ENCODE data around the gene CENPT. TPM values are rescaled to one million over a fixed set of nuclear protein-coding genes. Genes with fewer than 3 reads are reported as not detected.

Gene CENPT
- total RNA-seq, 1 experiment from 2014 or later: 54.3 TPM

- CTCF ChIA-PET: no interaction called here
Observed at GRCh38 chr16:67872131-67872630, 24.7 kb upstream of the CENPT start.

GRCh38 chr16:67871256-67871655 lies 23.8 kb upstream of the CENPT start:
- Mint-ChIP-seq H3K4me1 (ENCODE audit: low read depth, unreplicated experiment) (peaks cover 31% of the 10 kb centered on the region), H3K27me3 (ENCODE audit: unreplicated experiment) (no peaks in the 10 kb centered on the region), H3K9me3 (ENCODE audit: low read depth, unreplicated experiment) (no peaks in the 10 kb centered on the region), H3K27ac (ENCODE audit: unreplicated experiment) (no peak overlapping the region), H3K4me3 (ENCODE audit: low read depth, unreplicated experiment) (no peak overlapping the region), H3K36me3 (ENCODE audit: insufficient read depth, unreplicated experiment) (peaks cover 67% of the 10 kb centered on the region)
- intact Hi-C loops (cut with micrococcal nuclease; ENCODE audit: unreplicated experiment): no loop called here
- no peak for DNase-seq
- no TSS peak for BruUV-seq (replicated peaks)
- TF ChIP-seq CTCF (IDR thresholded peaks at IDR 0.05; ENCODE audit: unreplicated experiment): no peak
- CTCF ChIA-PET: interaction anchor here (0.6 to 0.7 kb wide), 3 partner anchors 13 to 90 kb away, joined by 3 to 8 read pairs (median 5); partner anchors contain the start of gene NRN1L

More at GRCh38 chr16:67872131-67872630, 24.7 kb upstream of the CENPT start:
- TF ChIP-seq CTCF (IDR thresholded peaks at IDR 0.05; ENCODE audit: unreplicated experiment): no peak
- no peak for DNase-seq
- no TSS peak for BruUV-seq (replicated peaks)
- Mint-ChIP-seq H3K4me3 (ENCODE audit: low read depth, unreplicated experiment) (peak overlapping the region; percentile 87), H3K27ac (ENCODE audit: unreplicated experiment) (peak overlapping the region; percentile 84), H3K27me3 (ENCODE audit: unreplicated experiment) (no peaks in the 10 kb centered on the region), H3K9me3 (ENCODE audit: low read depth, unreplicated experiment) (no peaks in the 10 kb centered on the region), H3K4me1 (ENCODE audit: low read depth, unreplicated experiment) (peaks cover 31% of the 10 kb centered on the region), H3K36me3 (ENCODE audit: insufficient read depth, unreplicated experiment) (peaks cover 58% of the 10 kb centered on the region)
- intact Hi-C loops (cut with micrococcal nuclease; ENCODE audit: unreplicated experiment): no loop called here

- BruUV-seq (replicated peaks): no TSS peak
- Mint-ChIP-seq H3K9me3 (ENCODE audit: low read depth, unreplicated experiment) (no peaks in the 10 kb centered on the region), H3K36me3 (ENCODE audit: insufficient read depth, unreplicated experiment) (peaks cover 73% of the 10 kb centered on the region), H3K27ac (ENCODE audit: unreplicated experiment) (no peak overlapping the region), H3K4me3 (ENCODE audit: low read depth, unreplicated experiment) (no peak overlapping the region), H3K27me3 (ENCODE audit: unreplicated experiment) (no peaks in the 10 kb centered on the region), H3K4me1 (ENCODE audit: low read depth, unreplicated experiment) (peaks cover 18% of the 10 kb centered on the region)
- CTCF ChIA-PET: no interaction called here
- intact Hi-C loops (cut with micrococcal nuclease; ENCODE audit: unreplicated experiment): no loop called here
- TF ChIP-seq CTCF (IDR thresholded peaks at IDR 0.05; ENCODE audit: unreplicated experiment): no peak
- no peak for DNase-seq
Observed at GRCh38 chr16:67869653-67870052, 22.2 kb upstream of the CENPT start.

GRCh38 chr16:67868290-67868689 lies 20.8 kb upstream of the CENPT start:
- no peak overlapping the region for H3K27ac Mint-ChIP-seq (ENCODE audit: unreplicated experiment)
- CTCF ChIA-PET: no interaction called here

More at GRCh38 chr16:67868290-67868689, 20.8 kb upstream of the CENPT start:
- H3K27me3 Mint-ChIP-seq (ENCODE audit: unreplicated experiment): no peaks in the 10 kb centered on the region
- no peaks in the 10 kb centered on the region for H3K9me3 Mint-ChIP-seq (ENCODE audit: low read depth, unreplicated experiment)
- no peak for DNase-seq
- H3K4me1 Mint-ChIP-seq (ENCODE audit: low read depth, unreplicated experiment): peaks cover 8% of the 10 kb centered on the region
- TF ChIP-seq CTCF (IDR thresholded peaks at IDR 0.05; ENCODE audit: unreplicated experiment): no peak
- no TSS peak for BruUV-seq (replicated peaks)
- intact Hi-C loops (cut with micrococcal nuclease; ENCODE audit: unreplicated experiment): no loop called here
- H3K4me3 Mint-ChIP-seq (ENCODE audit: low read depth, unreplicated experiment): no peak overlapping the region
- peaks cover 64% of the 10 kb centered on the region for H3K36me3 Mint-ChIP-seq (ENCODE audit: insufficient read depth, unreplicated experiment)

Measured in Calu3 (cell line).